Coronary artery (tissue), 2 donors: Measurements from ENCODE around the gene MAN1A1.

Experiments
- DNase-seq: peaks from one replicate; pipeline ENCODE4 v3.0.0-alpha.2; 2017; ENCODE audit warnings: low spot score
- H3K27ac ChIP-seq, 2 donors: fragments of 200-600 bp; sonication (generic); one replicate each; pipeline ENCODE4 v1.5.1; 2016 to 2019
- H3K4me3 ChIP-seq: fragments of 200-600 bp; sonication (generic); 2 replicates; pipeline ENCODE4 v1.5.1; 2016; ENCODE audit warnings: mild to moderate bottlenecking, moderate library complexity
- TF ChIP-seq, protein P1 (sequence below): fragments of 200-600 bp; sonication (generic); IDR thresholded peaks from one replicate; pipeline ENCODE4 v1.5.1; 2019; ENCODE audit warnings: antibody characterized with exemption

The MAN1A1 gene

DNA sequence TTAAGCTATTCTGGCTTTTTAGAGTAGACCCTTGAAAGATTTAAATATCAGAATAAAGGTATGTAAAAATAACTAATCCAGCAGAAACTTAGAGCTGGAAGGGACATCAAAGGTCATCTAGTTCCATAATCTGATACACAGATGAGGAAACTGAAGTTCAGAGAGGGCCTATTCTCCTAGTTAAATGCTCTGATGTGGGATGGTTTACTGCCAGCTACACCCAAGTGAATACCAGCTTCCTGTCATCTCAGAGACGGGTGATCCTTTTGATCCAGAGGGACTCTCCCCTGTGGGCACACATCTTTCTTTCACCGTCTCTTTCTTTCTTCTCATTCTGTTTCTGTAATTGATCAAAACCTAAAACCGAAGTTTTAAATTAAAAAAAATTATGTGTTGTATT, 94.1 kb downstream of the MAN1A1 start:
- H3K4me3 ChIP-seq: no peak overlapping the region
- no peak for DNase-seq
- H3K27ac ChIP-seq: no peak overlapping the region
- TF ChIP-seq, protein P1, sequence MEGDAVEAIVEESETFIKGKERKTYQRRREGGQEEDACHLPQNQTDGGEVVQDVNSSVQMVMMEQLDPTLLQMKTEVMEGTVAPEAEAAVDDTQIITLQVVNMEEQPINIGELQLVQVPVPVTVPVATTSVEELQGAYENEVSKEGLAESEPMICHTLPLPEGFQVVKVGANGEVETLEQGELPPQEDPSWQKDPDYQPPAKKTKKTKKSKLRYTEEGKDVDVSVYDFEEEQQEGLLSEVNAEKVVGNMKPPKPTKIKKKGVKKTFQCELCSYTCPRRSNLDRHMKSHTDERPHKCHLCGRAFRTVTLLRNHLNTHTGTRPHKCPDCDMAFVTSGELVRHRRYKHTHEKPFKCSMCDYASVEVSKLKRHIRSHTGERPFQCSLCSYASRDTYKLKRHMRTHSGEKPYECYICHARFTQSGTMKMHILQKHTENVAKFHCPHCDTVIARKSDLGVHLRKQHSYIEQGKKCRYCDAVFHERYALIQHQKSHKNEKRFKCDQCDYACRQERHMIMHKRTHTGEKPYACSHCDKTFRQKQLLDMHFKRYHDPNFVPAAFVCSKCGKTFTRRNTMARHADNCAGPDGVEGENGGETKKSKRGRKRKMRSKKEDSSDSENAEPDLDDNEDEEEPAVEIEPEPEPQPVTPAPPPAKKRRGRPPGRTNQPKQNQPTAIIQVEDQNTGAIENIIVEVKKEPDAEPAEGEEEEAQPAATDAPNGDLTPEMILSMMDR: no peak

GRCh38 chr6:119250036-119250435, 99.5 kb downstream of the MAN1A1 start:
- TF ChIP-seq, protein P1: no peak
- no peak for DNase-seq
- H3K4me3 ChIP-seq: no peak overlapping the region
- H3K27ac ChIP-seq: no peak overlapping the region

GRCh38 chr6:119249319-119249718, 100.2 kb downstream of the MAN1A1 start:
- TF ChIP-seq, protein P1: no peak
- Histone ChIP-seq H3K4me3 (no peak overlapping the region), H3K27ac (no peak overlapping the region)
- no peak for DNase-seq

DNA sequence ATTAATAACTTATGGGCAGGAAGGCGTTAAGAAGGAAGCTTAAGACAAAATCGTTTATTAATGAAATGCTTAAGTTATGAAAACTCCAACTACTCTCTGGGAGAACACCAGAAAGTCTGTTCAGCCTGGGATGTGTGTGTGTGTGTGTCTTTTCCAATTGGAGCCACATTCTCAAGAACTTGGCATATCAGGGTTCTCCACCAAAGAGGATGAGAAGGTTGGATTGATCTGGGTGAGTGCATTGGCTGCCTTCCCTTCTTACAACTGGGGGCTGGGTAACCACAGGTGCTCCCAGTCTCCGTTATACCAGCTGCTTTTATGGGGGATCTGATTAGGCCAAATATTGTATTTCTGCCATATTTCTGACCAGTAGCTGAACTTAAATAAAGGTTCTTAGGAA, 102.1 kb downstream of the MAN1A1 start:
- no peak for DNase-seq
- TF ChIP-seq, protein P1: no peak
- no peak overlapping the region for H3K4me3 ChIP-seq
- no peak overlapping the region for H3K27ac ChIP-seq

DNA sequence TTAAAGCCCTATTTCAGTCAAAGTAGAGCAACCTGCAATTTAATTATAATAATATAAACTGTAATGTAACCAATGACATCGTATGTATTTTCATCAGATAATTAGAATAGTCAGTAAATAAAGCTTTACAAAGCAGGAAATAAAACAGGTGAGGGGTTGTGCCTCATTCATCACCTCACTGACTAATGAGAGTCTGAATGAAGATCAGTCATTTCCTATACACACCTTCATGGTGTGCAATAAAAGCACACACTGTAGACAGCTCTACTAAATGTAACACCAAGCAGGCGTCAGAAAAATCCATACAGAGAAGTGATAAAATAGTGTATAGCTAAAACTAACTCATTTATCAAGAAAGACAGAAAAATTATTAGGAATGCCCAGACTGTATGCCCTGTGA, 105.9 kb downstream of the MAN1A1 start:
- H3K4me3 ChIP-seq: no peak overlapping the region
- TF ChIP-seq, protein P1: no peak
- H3K27ac ChIP-seq: no peak overlapping the region
- DNase-seq: no peak

- H3K27ac ChIP-seq: no peak overlapping the region
- TF ChIP-seq, protein P1: no peak
- H3K4me3 ChIP-seq: no peak overlapping the region
- DNase-seq: no peak
Observed at GRCh38 chr6:119243037-119243436, 106.5 kb downstream of the MAN1A1 start.

DNA sequence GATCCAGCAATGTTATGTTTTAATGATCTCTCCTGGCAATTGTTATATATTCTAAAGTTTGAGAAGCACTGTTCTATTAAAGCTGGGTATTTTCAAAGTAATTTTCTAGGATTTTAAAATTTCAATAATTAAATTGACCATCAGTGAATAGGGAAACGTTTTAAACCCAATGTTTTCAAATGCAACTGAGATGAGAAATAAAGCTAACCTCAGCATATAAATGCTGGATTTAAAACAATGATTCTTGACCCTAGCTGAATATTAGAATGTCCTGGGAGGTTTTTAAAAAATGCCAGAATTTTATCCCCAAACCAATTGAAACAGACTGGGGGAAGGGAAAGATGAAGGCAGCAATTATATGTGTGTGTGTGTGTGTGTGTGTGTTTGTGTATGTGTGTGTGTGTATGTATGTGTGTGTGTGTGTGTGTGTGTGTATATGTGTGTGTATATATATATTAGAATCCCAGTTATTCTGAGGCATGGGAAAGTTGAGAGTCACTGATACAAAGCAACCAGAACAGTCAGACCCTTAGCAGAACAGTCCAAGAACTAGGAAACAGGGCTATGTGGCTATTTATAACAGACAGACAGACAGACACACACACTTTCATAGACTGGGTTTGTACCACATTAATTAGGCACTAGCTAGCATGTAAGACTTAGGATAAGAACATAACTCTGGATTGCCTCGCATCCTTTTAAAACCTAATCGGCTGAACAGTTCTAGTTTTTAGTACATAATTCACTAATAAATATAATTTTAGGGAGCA, 107.8 kb downstream of the MAN1A1 start:
- no peak overlapping the region for H3K27ac ChIP-seq
- TF ChIP-seq, protein P1: no peak
- H3K4me3 ChIP-seq: no peak overlapping the region
- no peak for DNase-seq
